ENCODE data around the gene C6orf47.

C6orf47 gene

DNA sequence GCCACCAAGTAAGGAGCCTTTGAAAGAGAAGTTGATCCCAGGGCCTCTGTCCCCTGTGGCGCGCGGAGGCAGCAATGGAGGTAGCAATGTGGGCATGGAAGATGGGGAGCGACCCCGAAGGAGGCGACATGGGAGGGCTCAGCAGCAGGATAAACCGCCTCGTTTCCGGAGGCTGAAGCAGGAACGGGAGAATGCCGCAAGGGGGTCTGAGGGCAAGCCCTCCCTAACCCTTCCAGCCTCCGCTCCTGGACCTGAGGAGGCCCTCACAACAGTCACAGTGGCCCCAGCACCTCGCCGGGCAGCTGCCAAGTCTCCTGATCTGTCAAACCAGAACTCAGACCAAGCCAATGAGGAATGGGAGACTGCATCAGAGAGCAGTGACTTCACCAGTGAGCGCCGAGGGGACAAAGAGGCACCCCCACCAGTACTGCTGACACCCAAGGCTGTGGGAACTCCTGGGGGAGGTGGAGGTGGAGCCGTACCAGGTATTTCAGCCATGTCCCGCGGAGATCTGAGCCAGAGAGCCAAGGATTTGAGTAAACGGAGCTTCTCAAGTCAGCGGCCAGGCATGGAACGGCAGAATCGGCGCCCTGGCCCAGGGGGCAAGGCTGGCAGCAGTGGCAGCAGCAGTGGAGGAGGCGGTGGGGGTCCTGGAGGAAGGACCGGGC lies 28.2 kb downstream of the C6orf47 start:
- DNase-seq: no peak

- DNase-seq: no peak
Measured at GRCh38 chr6:31631681-31632278, 28.8 kb downstream of the C6orf47 start.

GRCh38 chr6:31631209-31631608 lies 29.4 kb downstream of the C6orf47 start:
- no peak for DNase-seq

DNA sequence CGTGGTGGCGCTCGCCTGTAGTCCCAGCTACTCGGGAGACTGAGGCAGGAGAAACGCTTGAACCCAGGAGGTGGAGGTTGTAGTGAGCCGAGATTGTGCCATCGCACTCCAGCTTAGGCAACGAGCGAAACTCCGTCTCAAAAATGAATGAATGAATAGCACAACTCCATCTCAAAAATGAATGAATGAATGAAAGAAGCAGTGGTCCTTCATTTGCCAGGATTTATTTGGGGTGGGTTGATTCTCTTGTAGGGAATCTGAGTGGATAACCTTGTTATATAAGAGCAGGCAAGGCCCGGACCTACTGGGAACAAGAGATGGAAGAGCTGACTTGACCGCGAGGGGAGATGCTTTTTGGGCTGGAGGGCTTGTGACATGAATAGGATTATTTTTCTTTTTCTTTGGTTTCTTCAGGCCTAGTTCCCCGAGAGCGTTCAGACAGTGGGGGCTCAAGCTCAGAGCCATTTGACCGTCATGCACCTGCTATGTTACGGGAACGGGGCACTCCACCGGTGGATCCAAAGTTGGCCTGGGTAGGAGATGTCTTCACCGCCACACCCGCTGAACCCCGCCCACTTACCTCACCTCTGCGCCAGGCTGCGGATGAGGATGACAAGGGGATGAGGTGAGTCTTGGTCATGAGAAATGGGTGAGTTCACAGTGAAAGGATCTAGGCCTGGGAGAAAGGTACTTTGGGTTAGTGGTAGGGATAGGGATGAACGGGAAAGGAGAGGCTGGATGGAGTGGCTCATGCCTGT lies 30.2 kb downstream of the C6orf47 start:
- no peak for DNase-seq

DNA sequence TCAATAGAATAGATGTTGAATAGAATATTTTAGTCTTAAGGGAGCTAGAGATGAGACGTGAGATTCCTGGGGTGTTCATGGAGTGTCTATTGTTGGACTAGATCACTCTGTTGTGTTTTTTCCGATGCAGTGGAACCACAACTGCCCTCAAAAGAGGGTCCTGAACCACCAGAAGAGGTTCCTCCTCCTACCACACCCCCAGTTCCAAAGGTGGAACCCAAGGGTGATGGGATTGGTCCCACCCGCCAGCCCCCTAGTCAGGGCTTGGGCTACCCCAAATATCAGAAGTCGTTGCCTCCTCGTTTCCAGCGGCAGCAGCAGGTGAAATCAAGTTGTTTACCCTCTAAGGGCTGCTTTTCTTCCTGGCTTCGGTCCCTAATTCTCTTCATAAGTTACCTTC lies 31.6 kb downstream of the C6orf47 start:
- DNase-seq: no peak

DNA sequence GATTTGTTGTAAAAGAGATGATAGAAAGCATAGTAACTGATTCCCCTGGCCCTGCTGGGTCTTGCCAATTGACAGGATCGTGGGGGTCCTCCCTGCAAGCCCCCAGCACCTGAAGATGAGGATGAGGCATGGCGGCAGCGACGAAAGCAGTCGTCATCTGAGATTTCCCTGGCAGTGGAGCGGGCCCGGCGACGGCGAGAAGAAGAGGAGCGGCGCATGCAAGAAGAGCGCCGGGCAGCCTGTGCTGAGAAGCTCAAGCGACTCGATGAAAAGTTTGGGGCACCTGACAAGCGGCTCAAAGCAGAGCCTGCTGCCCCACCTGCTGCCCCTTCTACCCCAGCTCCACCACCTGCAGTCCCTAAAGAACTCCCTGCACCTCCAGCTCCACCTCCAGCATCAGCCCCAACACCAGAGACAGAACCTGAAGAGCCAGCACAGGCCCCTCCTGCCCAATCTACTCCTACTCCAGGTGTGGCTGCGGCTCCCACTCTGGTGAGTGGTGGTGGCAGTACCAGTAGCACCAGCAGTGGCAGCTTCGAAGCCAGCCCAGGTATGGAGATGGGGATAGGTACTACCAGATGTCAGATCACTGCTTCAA lies 32.8 kb downstream of the C6orf47 start:
- DNase-seq: no peak

DNA sequence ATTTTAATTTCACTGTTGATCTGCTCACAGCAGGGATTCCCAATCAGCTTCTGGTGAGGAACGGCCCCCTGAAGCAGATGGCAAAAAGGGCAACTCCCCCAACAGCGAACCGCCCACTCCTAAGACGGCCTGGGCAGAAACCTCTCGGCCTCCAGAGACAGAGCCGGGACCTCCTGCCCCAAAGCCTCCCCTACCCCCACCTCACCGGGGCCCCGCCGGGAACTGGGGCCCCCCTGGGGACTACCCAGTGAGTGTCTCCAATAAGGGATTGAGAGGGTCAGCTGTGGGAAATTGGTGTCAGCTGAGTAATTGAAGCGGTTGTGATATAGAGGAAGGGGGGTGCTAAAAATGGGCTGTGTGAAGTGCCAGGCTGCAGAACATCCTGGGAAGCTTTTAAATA lies 33.6 kb downstream of the C6orf47 start:
- DNase-seq: no peak

- no peak for DNase-seq
Measured at GRCh38 chr6:31624070-31624469, 36.5 kb downstream of the C6orf47 start.

GRCh38 chr6:31622684-31623091 lies 37.9 kb downstream of the C6orf47 start:
- DNase-seq: peak; percentile 42

- no peak for DNase-seq
Measured at GRCh38 chr6:31621991-31622390, 38.6 kb downstream of the C6orf47 start.

DNA sequence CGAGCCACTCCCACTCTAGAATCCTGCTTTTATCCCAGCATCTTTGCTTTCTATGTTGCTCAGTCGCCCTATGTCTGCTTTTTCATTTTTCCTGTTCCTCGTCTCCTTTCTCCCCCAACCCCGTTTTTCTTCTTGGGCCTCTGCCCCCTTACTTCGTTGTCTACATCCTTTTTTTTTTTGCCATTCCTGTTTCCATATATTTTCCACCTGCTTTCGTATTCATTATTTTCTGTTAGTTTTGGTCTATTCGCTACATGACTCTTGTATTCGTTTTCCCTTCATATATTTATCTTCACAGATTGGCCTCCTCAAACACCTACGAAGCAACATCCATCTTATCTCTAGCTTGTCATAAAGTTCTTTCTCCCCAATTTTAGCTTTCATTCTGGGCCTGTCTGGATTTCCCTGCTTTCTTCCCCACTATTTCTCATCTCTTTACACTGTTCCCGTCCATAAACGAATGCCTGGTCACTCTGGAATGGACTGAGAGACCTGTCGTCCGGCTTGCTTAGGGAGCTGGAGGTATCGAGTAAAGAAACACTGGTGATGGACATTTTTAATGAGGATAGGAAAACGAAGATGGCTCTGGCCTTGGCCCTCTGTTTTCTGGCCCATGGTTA lies 39.1 kb downstream of the C6orf47 start:
- DNase-seq: no peak

GRCh38 chr6:31620586-31621319 lies 39.8 kb downstream of the C6orf47 start, which contains the start of gene PRRC2A:
PRRC2A (plus strand) TSS chr6:31620715; CDS start chr6:31622790, 2,075 bp downstream.
- peak; percentile 92 for DNase-seq

DNA sequence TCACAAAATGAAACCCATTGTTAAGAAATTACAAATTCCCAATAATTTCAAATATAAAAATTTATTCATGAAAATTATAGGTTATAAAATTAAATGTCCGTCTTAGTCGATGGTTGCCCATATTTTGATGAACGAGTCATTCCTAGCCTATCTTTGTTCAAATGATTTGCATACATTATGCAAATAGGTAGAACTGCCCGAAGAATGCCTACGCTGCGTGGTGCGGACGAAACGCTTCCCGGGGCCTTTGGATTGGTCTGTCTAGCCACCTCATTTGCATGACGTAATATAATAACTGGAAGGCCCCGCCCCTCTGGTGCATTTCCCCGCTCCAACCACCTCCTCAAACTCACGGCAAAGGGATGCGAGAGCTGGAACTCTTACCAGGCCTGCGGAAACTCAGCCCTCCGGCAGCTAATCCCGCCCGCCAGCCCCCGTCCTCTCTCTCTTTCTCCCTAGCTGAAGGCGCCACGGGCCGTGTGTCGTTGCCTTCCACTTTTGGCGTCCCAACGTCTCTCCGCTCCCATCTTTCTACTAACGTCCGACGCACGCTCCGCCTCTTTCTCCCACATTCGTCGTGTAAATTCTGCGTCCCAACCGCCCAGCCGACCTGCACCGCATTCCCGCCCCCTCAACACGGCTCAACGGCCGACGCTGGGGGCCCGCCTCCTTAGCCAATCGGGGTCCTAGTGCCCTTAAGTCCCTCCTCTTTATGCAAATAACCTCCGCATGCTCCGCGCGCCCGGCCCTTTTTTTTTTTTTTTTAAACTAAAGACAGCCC lies 40.6 kb downstream of the C6orf47 start:
- DNase-seq: peak; percentile 100

- no peak for DNase-seq
Measured at GRCh38 chr6:31617010-31617409, 43.6 kb downstream of the C6orf47 start.

DNA sequence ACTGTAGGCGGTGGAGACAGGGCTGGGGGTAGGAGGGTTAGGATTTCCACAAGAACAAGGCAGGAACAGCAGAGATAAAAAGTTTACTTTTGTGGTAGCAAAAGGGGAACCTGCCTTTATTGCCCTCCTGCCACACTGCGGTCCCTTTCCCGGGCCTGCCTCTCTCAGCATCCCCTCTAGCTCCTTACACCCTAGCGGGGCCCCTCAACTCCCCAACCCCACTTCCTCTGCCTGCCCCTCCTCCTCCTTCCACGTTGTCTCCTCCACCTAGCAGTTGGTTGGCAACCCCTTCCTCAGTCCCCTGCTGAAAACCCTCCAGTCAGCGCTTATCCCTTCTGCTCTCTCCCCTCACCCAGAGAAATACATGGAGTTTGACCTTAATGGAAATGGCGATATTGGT lies 44.8 kb downstream of the C6orf47 start:
- peak; percentile 92 for DNase-seq

DNA sequence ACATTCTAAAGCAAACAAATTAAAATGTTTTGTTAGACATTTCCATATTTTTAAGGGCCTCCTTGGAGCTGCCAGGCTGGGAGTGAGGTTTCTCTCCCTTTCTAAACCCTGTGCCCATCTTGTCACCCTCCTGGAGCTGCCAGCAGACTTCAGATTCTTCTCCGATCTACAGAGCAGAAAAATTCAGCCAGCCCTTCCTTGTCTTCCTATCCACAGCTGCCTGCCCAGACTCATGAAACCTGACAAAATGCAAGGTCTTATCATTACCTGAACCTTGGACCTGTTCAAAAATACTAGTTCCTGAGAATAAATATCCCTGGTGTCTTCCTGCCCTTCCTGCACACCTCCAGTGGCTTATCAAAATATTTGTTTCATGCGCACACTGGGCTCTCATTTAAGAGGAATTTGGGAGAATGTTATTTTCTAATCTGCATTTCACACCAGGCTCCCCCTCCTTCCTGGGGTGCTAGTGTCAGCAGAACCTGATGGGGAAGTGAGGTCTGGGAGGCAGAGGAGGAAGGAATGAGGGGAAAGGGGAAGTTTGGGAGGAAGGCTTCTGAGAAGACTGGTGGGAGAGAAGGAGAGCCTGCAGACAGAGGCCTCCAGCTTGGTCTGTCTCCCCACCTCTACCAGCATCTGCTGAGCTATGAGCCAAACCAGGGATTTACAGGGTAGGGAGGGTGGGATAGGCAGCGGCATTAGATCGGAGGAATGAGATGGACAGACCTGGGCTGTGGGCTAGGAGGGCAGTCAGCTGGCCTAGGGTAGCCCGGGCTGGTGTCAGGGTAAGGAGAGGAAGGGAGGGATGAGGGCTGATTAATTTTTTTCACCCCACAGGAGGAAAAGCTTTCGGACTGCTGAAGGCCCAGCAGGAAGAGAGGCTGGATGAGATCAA lies 45.6 kb downstream of the C6orf47 start, which contains the start of gene AIF1:
Gene AIF1 (plus strand): TSS at position 551 of the 895 bp plus-strand sequence. CDS start 96 bp downstream, at position 647.
- peak; percentile 60 for DNase-seq

DNA sequence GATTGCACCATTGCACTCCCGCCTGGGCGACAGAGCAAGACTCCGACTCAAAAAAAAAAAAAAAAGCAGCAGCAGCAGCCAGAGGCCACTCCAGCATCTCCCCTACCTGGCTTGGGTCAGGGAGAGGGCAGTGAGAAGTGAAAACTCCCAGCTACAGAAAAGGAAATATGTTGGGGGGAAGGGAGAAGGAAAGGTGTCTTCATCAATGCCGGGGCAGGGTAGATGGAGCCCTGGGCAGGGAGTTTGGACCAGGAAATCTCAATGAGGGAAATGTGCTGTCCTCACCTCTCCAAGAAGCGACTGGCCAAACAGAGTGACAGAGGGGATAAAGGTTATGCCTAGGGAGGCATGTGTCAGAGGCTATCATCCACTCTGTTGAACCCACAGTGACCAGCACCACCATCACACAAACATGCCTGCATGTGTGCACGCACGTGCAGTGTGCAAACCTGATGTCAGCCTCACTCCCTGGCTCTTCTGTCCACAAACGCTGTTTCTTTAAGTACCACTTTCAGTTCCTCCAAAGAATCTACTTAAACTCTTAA lies 46.4 kb downstream of the C6orf47 start:
- no peak for DNase-seq

GRCh38 chr6:31610968-31611367 lies 49.6 kb downstream of the C6orf47 start:
- DNase-seq: no peak

DNA sequence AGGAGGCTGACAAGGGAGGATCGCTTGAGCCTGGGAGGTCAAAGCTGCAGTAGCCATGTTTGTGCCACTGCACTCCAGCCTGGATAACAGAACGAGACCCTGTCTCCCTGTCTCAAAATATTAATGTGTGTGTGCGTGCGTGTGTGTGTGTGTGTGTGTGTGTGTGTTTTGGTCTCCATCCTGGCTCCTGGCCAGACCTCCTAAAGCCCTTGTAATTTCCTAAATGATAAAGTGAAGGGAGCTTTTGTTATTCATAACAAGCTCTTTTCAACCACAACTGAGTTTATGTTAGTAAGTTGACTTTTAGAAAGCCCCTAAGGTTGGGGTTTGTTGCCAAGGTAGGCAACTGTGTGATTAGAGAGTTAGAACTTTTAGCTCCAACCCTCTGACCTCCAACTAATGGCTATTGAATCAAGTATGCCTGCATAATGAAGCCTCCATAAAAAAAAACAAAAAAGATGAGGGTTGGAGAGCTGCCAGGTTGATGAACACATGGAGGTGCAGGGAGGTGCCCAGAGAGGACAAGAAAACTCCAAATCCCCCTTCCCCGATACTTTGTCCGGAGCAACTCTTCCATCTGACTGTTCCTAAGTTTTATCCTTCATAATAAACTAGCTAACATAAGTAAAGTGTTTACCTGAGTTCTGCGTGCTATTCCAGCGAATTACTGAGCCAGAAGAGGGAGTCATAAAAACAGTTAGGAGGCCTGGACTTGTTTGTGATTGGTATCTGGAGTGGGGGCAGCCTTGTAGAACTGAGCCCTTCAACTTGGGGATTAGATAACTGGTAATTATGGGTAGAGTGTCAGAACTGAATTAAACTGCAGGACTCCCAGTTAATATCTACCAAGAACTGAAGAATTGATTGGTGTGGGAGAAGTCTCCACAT lies 50.8 kb downstream of the C6orf47 start:
- DNase-seq: peak; percentile 71
